GM12878 (cell line): ENCODE results near the gene GRPEL2. TPM values are rescaled to one million over a fixed set of nuclear protein-coding genes. Genes with fewer than 3 reads are reported as not detected.

ENCODE experiments used
- ATAC-seq: fragments of 200-7000 bp; cut with Tn5 transposase; 3 replicates; pipeline ENCODE4 v1.9.1; 2020; ENCODE audit warnings: mild to moderate bottlenecking, moderate library complexity
- BruUV-seq: library from RNA; stranded (reverse); fragments of 400-500 nt; replicated peaks from 2 replicates; lab custom pipeline; 2021; lab: Mats Ljungman, UMichigan
- CTCF ChIA-PET: fragments of 300-600 bp; sonication (Branson Sonifier 250); formaldehyde crosslinking; extraction: SDS; loops from one replicate; lab custom pipeline; 2021; ENCODE audit warnings: inconsistent platforms; lab: Yijun Ruan, JAX
- POLR2A ChIA-PET: fragments of 350-600 bp; formaldehyde crosslinking; extraction: SDS; loops from one replicate; lab custom pipeline; 2021; ENCODE audit warnings: inconsistent platforms; lab: Charles Lee
- RAD21 ChIA-PET: fragments of 300-600 bp; sonication (Branson Sonifier 250); formaldehyde crosslinking; loops from one replicate; lab custom pipeline; 2023; ENCODE audit warnings: antibody characterized with exemption; ENCODE audit not compliant: unreplicated experiment; lab: Charles Lee
- SMC1A ChIA-PET: fragments of 300-600 bp; sonication (Branson Sonifier 250); formaldehyde crosslinking; loops from one replicate; lab custom pipeline; 2023; ENCODE audit not compliant: unreplicated experiment, uncharacterized antibody; lab: Charles Lee
- DNase-seq: peaks from one replicate; pipeline ENCODE4 v3.0.0-alpha.2; 2011; ENCODE audit warnings: low read depth, low spot score
- FAIRE-seq: peaks from 3 replicates; lab custom pipeline; 2011; peaks lifted over from hg19 to GRCh38; lab: Jason Lieb, UNC
- H2AFZ ChIP-seq: 2 replicates; pipeline ENCODE4 v1.6.0; 2011; ENCODE audit warnings: low read depth, low read length, control low read depth; ENCODE audit not compliant: control insufficient read depth
- H3K27ac ChIP-seq: 2 replicates; pipeline ENCODE4 v1.5.1; 2011; ENCODE audit warnings: control low read depth; ENCODE audit not compliant: control insufficient read depth, insufficient read depth
- H3K27me3 ChIP-seq, 2 experiments: replicated peaks in 1 of 2; 2 replicates each; pipeline versions ENCODE4 v1.6.0 to v1.6.1; 2011; ENCODE audit warnings: low read length in 1 of 2; ENCODE audit not compliant: control insufficient read depth in 2 of 2, insufficient read depth in 2 of 2
- H3K36me3 ChIP-seq, 2 experiments: 2 replicates each; pipeline ENCODE4 v1.5.1; 2011; ENCODE audit warnings: low read length in 1 of 2; ENCODE audit not compliant: control insufficient read depth in 2 of 2, insufficient read depth in 2 of 2
- H3K4me1 ChIP-seq: 2 replicates; pipeline ENCODE4 v1.6.1; 2011; ENCODE audit warnings: mild to moderate bottlenecking, low read length, moderate library complexity, mixed read lengths; ENCODE audit not compliant: control insufficient read depth, insufficient read depth
- H3K4me2 ChIP-seq: 2 replicates; pipeline ENCODE4 v1.6.0; 2011; ENCODE audit warnings: control low read depth; ENCODE audit not compliant: control insufficient read depth, insufficient read depth
- H3K4me3 ChIP-seq: fragments of 200-600 bp; sonication (generic); 2 replicates; pipeline ENCODE4 v1.5.1; 2016
- H3K79me2 ChIP-seq: 2 replicates; pipeline ENCODE4 v1.6.0; 2011; ENCODE audit warnings: low read length; ENCODE audit not compliant: control insufficient read depth, insufficient read depth
- H3K9ac ChIP-seq: 2 replicates; pipeline ENCODE4 v1.8.0; 2011; ENCODE audit warnings: low read length, control low read depth, mixed read lengths; ENCODE audit not compliant: control insufficient read depth, insufficient read depth
- H3K9me3 ChIP-seq: replicated peaks from 3 replicates; pipeline ENCODE4 v1.5.1; 2011; ENCODE audit warnings: mild to moderate bottlenecking, low read length; ENCODE audit not compliant: control insufficient read depth, insufficient read depth
- H4K20me1 ChIP-seq: 2 replicates; pipeline ENCODE4 v1.6.0; 2011; ENCODE audit not compliant: control insufficient read depth, insufficient read depth
- HDAC6 ChIP-seq: fragments of 200-600 bp; sonication (generic); IDR thresholded peaks from one replicate; pipeline ENCODE4 v1.8.0; 2017; ENCODE audit warnings: antibody characterized with exemption; ENCODE audit not compliant: unreplicated experiment
- JUNB ChIP-seq: IDR thresholded peaks from 2 replicates; pipeline ENCODE4 v1.6.1; 2016; ENCODE audit warnings: antibody characterized with exemption, mild to moderate bottlenecking
- SMC3 ChIP-seq: IDR thresholded peaks from 2 replicates; pipeline ENCODE4 v1.6.1; 2011; ENCODE audit warnings: low read length, improper control_type of control experiment, borderline replicate concordance
- YBX1 ChIP-seq: fragments of 450-650 bp; IDR thresholded peaks from 2 replicates; pipeline ENCODE4 v1.6.1; 2016; ENCODE audit warnings: antibody characterized with exemption
- ZBED1 ChIP-seq: IDR thresholded peaks from 2 replicates; pipeline ENCODE4 v1.6.1; 2016; ENCODE audit warnings: borderline replicate concordance
- WGBS: methylation state at CpG from one replicate; pipeline ENCODE4 v1.1.6; 2016; ENCODE audit warnings: low lambda C conversion rate; ENCODE audit not compliant: insufficient replicate concordance, insufficient coverage; ENCODE audit errors: missing lambda C conversion rate; 5-methylcytosine and 5-hydroxymethylcytosine counted together
- in situ Hi-C: fragments of 300-500 bp; cut with MboI; formaldehyde crosslinking; loops from 9 replicates; pipeline ENCODE4 v1.14.3; 2018; ENCODE audit warnings: mixed read lengths
- intact Hi-C: fragments of 100-400 bp; cut with micrococcal nuclease; formaldehyde crosslinking; loops from one replicate; pipeline ENCODE4 v1.14.2; 2022; ENCODE audit not compliant: unreplicated experiment
- polyA plus RNA-seq, 11 experiments: library from polyadenylated mRNA; depleted of rRNA in 4 of 11; unstranded in 6 of 11; stranded (reverse) in 5 of 11; fragments of >200 nt; fragmentation: Nextera tagmentation in 4 of 11; fragmentation: Illumina TruSeq in 1 of 11; extraction: Ambion mirVana in 4 of 11; extraction: Trizol in 1 of 11; gene quantifications; 1 replicate in 1 of 11; 2 replicates in 10 of 11; pipeline versions ENCODE4 v1.2.1 to v1.2.3, GENCODE V29; 2011 to 2016; ENCODE audit warnings: inconsistent platforms in 2 of 11, missing spikeins in 2 of 11, low read depth in 1 of 11
- total RNA-seq, 4 experiments: library from RNA; depleted of rRNA in 3 of 4; stranded (reverse); fragments of >200 nt in 3 of 4; fragmentation: Illumina TruSeq in 1 of 4; extraction: Trizol in 1 of 4; gene quantifications; 2 replicates each; pipeline versions ENCODE4 v1.2.1 to v1.2.3, GENCODE V29; 2013 to 2021
- TF ChIP-seq, protein P1 (sequence below): fragments of 450-650 bp; formaldehyde crosslinking; IDR thresholded peaks from 2 replicates; pipeline ENCODE4 v1.4.0; 2020; ENCODE audit warnings: mild to moderate bottlenecking, moderate library complexity
- TF ChIP-seq, protein P2 (sequence below): IDR thresholded peaks from 2 replicates; pipeline ENCODE4 v1.6.1; 2011; ENCODE audit warnings: borderline replicate concordance, low read depth, mild to moderate bottlenecking, moderate library complexity, low read length; ENCODE audit not compliant: insufficient read depth, poor library complexity, severe bottlenecking
- TF ChIP-seq, protein P3 (sequence below): fragments of 150-350 bp; IDR thresholded peaks from 2 replicates; pipeline ENCODE4 v1.6.1; 2016; ENCODE audit warnings: low read depth, low read length
- TF ChIP-seq, protein P4 (sequence below): fragments of 450-650 bp; IDR thresholded peaks from 2 replicates; pipeline ENCODE4 v1.6.1; 2017; ENCODE audit warnings: mild to moderate bottlenecking, low read depth, inconsistent platforms; ENCODE audit not compliant: poor library complexity, severe bottlenecking
- TF ChIP-seq, protein P5 (sequence below): fragments of 450-650 bp; IDR thresholded peaks from 2 replicates; pipeline ENCODE4 v1.6.1; 2016; ENCODE audit warnings: mild to moderate bottlenecking

The GRPEL2 gene
- total and polyA plus RNA-seq, 10 of the 15 experiments (the other 5 are each of a cell fraction or from before 2014, with no cell fraction given), result 4.4 to 20.2 (median 14.1) TPM

DNA sequence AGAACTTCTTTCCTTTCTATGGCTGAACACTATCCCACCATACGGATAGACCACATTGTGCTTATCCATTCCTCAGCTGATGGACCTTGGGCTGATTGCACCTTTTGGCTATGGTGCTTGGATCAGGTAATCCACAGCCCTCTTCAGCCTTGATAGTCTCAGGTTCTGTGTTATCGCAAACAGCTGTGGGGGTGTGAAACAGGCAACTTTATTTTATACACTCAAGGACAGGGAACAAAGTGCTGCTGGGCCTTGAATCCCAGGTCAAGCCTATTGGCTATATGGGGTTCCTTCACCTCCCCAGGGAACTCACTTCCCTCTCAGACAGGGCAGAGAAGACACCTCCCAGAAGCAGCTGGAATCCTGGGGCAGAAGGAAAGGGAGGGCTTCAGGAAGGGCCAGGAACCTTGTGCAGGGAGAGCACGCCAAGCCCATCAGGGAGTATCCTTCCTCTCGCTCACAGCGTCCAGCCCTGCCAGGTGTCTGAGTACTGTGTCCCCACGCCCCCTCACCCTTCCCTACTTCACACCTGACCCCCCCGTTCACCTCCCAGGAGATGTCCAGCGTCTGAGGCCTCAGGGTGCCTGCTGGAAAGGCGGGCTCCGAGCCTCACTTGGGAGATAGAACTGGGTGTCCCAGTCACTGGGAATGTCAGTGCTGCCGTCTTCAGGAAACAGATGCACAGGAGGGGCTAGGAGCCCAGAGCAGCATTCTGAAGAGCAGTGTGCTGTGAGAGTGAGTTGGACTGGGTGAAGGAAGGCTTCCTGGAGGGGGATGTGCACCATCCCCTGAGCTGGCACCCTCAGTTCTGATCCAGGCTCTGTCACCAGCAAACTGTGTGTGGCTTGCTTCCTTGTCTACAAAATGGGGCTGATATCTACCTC is 40.9 kb upstream of the GRPEL2 start:
- POLR2A ChIA-PET, result no interaction called here
- no peaks in the 10 kb centered on the region for H3K9me3 ChIP-seq
- no peak overlapping the region for H3K27ac ChIP-seq
- no peaks in the 10 kb centered on the region for H3K79me2 ChIP-seq
- intact Hi-C loops, result no loop called here
- H4K20me1 ChIP-seq, result no peaks in the 10 kb centered on the region
- H3K4me2 ChIP-seq, result no peak overlapping the region
- in situ Hi-C loops, result no loop called here
- H3K27me3 ChIP-seq, result peaks cover 0 to 2% of the 10 kb centered on the region in 2 experiments; a peak in 3 of 4 replicates
- H2AFZ ChIP-seq, result no peak overlapping the region
- no peaks in the 10 kb centered on the region for H3K4me1 ChIP-seq
- FAIRE-seq (no peak), ATAC-seq (no peak), DNase-seq (no peak)
- SMC1A ChIA-PET, result no interaction called here
- RAD21 ChIA-PET, result no interaction called here
- no peaks in the 10 kb centered on the region for H3K36me3 ChIP-seq
- H3K9ac ChIP-seq, result no peak overlapping the region
- no TSS peak for BruUV-seq
- no peak overlapping the region for H3K4me3 ChIP-seq
- CTCF ChIA-PET, result no interaction called here
- WGBS, result 32% methylated on average over 11 of the region's 11 CpGs
- TF ChIP-seq, protein P1, sequence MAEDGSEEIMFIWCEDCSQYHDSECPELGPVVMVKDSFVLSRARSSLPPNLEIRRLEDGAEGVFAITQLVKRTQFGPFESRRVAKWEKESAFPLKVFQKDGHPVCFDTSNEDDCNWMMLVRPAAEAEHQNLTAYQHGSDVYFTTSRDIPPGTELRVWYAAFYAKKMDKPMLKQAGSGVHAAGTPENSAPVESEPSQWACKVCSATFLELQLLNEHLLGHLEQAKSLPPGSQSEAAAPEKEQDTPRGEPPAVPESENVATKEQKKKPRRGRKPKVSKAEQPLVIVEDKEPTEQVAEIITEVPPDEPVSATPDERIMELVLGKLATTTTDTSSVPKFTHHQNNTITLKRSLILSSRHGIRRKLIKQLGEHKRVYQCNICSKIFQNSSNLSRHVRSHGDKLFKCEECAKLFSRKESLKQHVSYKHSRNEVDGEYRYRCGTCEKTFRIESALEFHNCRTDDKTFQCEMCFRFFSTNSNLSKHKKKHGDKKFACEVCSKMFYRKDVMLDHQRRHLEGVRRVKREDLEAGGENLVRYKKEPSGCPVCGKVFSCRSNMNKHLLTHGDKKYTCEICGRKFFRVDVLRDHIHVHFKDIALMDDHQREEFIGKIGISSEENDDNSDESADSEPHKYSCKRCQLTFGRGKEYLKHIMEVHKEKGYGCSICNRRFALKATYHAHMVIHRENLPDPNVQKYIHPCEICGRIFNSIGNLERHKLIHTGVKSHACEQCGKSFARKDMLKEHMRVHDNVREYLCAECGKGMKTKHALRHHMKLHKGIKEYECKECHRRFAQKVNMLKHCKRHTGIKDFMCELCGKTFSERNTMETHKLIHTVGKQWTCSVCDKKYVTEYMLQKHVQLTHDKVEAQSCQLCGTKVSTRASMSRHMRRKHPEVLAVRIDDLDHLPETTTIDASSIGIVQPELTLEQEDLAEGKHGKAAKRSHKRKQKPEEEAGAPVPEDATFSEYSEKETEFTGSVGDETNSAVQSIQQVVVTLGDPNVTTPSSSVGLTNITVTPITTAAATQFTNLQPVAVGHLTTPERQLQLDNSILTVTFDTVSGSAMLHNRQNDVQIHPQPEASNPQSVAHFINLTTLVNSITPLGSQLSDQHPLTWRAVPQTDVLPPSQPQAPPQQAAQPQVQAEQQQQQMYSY, result no peak
- TF ChIP-seq YBX1, result no peak
- TF ChIP-seq HDAC6, result no peak
- TF ChIP-seq, protein P2, sequence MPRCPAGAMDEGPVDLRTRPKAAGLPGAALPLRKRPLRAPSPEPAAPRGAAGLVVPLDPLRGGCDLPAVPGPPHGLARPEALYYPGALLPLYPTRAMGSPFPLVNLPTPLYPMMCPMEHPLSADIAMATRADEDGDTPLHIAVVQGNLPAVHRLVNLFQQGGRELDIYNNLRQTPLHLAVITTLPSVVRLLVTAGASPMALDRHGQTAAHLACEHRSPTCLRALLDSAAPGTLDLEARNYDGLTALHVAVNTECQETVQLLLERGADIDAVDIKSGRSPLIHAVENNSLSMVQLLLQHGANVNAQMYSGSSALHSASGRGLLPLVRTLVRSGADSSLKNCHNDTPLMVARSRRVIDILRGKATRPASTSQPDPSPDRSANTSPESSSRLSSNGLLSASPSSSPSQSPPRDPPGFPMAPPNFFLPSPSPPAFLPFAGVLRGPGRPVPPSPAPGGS, result no peak
- no peak for TF ChIP-seq JUNB
- no peak for TF ChIP-seq SMC3
- TF ChIP-seq, protein P3, sequence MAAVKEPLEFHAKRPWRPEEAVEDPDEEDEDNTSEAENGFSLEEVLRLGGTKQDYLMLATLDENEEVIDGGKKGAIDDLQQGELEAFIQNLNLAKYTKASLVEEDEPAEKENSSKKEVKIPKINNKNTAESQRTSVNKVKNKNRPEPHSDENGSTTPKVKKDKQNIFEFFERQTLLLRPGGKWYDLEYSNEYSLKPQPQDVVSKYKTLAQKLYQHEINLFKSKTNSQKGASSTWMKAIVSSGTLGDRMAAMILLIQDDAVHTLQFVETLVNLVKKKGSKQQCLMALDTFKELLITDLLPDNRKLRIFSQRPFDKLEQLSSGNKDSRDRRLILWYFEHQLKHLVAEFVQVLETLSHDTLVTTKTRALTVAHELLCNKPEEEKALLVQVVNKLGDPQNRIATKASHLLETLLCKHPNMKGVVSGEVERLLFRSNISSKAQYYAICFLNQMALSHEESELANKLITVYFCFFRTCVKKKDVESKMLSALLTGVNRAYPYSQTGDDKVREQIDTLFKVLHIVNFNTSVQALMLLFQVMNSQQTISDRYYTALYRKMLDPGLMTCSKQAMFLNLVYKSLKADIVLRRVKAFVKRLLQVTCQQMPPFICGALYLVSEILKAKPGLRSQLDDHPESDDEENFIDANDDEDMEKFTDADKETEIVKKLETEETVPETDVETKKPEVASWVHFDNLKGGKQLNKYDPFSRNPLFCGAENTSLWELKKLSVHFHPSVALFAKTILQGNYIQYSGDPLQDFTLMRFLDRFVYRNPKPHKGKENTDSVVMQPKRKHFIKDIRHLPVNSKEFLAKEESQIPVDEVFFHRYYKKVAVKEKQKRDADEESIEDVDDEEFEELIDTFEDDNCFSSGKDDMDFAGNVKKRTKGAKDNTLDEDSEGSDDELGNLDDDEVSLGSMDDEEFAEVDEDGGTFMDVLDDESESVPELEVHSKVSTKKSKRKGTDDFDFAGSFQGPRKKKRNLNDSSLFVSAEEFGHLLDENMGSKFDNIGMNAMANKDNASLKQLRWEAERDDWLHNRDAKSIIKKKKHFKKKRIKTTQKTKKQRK, result no peak
- no peak for TF ChIP-seq ZBED1
- TF ChIP-seq, protein P4, sequence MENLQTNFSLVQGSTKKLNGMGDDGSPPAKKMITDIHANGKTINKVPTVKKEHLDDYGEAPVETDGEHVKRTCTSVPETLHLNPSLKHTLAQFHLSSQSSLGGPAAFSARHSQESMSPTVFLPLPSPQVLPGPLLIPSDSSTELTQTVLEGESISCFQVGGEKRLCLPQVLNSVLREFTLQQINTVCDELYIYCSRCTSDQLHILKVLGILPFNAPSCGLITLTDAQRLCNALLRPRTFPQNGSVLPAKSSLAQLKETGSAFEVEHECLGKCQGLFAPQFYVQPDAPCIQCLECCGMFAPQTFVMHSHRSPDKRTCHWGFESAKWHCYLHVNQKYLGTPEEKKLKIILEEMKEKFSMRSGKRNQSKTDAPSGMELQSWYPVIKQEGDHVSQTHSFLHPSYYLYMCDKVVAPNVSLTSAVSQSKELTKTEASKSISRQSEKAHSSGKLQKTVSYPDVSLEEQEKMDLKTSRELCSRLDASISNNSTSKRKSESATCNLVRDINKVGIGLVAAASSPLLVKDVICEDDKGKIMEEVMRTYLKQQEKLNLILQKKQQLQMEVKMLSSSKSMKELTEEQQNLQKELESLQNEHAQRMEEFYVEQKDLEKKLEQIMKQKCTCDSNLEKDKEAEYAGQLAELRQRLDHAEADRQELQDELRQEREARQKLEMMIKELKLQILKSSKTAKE, result no peak
- TF ChIP-seq, protein P5, sequence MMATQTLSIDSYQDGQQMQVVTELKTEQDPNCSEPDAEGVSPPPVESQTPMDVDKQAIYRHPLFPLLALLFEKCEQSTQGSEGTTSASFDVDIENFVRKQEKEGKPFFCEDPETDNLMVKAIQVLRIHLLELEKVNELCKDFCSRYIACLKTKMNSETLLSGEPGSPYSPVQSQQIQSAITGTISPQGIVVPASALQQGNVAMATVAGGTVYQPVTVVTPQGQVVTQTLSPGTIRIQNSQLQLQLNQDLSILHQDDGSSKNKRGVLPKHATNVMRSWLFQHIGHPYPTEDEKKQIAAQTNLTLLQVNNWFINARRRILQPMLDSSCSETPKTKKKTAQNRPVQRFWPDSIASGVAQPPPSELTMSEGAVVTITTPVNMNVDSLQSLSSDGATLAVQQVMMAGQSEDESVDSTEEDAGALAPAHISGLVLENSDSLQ, result no peak
